Middle frontal gyrus (tissue), 1 donor: Measurements from ENCODE around the gene EVPL.

Experiments
- DNase-seq: peaks from one replicate; pipeline ENCODE4 v3.0.0-alpha.2; 2015; ENCODE audit warnings: low spot score; ENCODE audit errors: extremely low spot score

EVPL gene

GRCh38 chr17:75959839-75960511 lies 67.1 kb downstream of the EVPL start:
- DNase-seq: no peak

GRCh38 chr17:75959051-75959838 lies 67.9 kb downstream of the EVPL start:
- no peak for DNase-seq
